ENCODE data around the gene SLC25A23. TPM values are rescaled to one million over a fixed set of nuclear protein-coding genes. Genes with fewer than 3 reads are reported as not detected.
"Not testable (repeated sequence)": the region's sequence is repeated elsewhere in the genome, so short reads cannot be mapped to it uniquely, and the experiment has no call there.

The SLC25A23 gene
- total RNA-seq: 18.1 and 36.9 TPM in 2 replicates

- peak within 1 kb of the TSS; percentile 72 for H3K4me3 ChIP-seq (ENCODE audit: low read depth, low read length)
- no peak for TF ChIP-seq CTCF (IDR thresholded peaks at IDR 0.05; ENCODE audit: insufficient read depth, low read length, severe bottlenecking)
- no peaks in the 10 kb centered on the region for H3K36me3 ChIP-seq (ENCODE audit: control insufficient read depth, insufficient read depth, low read length)
- FAIRE-seq (no peak), DNase-seq (ENCODE audit: low read depth) (peak; percentile 47)
- H3K27me3 ChIP-seq (ENCODE audit: control insufficient read depth, insufficient read depth, low read length): no peaks in the 10 kb centered on the region
Observed at GRCh38 chr19:6459262-6460098, at the start of gene SLC25A23. Gene SLC25A23, minus strand, starts transcription at chr19:6459792. Its CDS starts 164 bp downstream, at chr19:6459628.

GRCh38 chr19:6508028-6508771 is 48.6 kb upstream of the SLC25A23 start:
- H3K36me3 ChIP-seq (ENCODE audit: control insufficient read depth, insufficient read depth, low read length); H3K4me3 ChIP-seq (ENCODE audit: low read depth, low read length); FAIRE-seq; DNase-seq (ENCODE audit: low read depth); H3K27me3 ChIP-seq (ENCODE audit: control insufficient read depth, insufficient read depth, low read length): not testable (repeated sequence)

GRCh38 chr19:6503407-6504201 is 44.0 kb upstream of the SLC25A23 start:
- no peak for TF ChIP-seq CTCF (IDR thresholded peaks at IDR 0.05; ENCODE audit: insufficient read depth, low read length, severe bottlenecking)
- H3K4me3 ChIP-seq (ENCODE audit: low read depth, low read length): no peak overlapping the region
- DNase-seq (ENCODE audit: low read depth) (no peak), FAIRE-seq (no peak)
- no peaks in the 10 kb centered on the region for H3K36me3 ChIP-seq (ENCODE audit: control insufficient read depth, insufficient read depth, low read length)
- H3K27me3 ChIP-seq (ENCODE audit: control insufficient read depth, insufficient read depth, low read length): peaks cover 14% of the 10 kb centered on the region

- no peak for TF ChIP-seq CTCF (IDR thresholded peaks at IDR 0.05; ENCODE audit: insufficient read depth, low read length, severe bottlenecking)
- Histone ChIP-seq H3K4me3 (ENCODE audit: low read depth, low read length) (no peak within 1 kb of the TSS), H3K27me3 (ENCODE audit: control insufficient read depth, insufficient read depth, low read length) (peaks cover 14% of the 10 kb centered on the region), H3K36me3 (ENCODE audit: control insufficient read depth, insufficient read depth, low read length) (no peaks in the 10 kb centered on the region)
- FAIRE-seq (no peak), DNase-seq (ENCODE audit: low read depth) (no peak)
Observed at GRCh38 chr19:6501740-6502648, 42.4 kb upstream of the SLC25A23 start, which contains the start of gene TUBB4A. Gene TUBB4A, minus strand, starts transcription at chr19:6502309. Its CDS starts 97 bp downstream, at chr19:6502212.

- no peak for DNase-seq (ENCODE audit: low read depth)
- H3K4me3 ChIP-seq (ENCODE audit: low read depth, low read length): no peak overlapping the region
- TF ChIP-seq CTCF (IDR thresholded peaks at IDR 0.05; ENCODE audit: insufficient read depth, low read length, severe bottlenecking): no peak
- no peaks in the 10 kb centered on the region for H3K36me3 ChIP-seq (ENCODE audit: control insufficient read depth, insufficient read depth, low read length)
- peaks cover 14% of the 10 kb centered on the region for H3K27me3 ChIP-seq (ENCODE audit: control insufficient read depth, insufficient read depth, low read length)
- FAIRE-seq: no peak
Observed at GRCh38 chr19:6500837-6501739, 41.5 kb upstream of the SLC25A23 start.

All from bronchial epithelial cell (primary cell).